ENCODE measurements around the gene NPAS3.

The NPAS3 gene

GRCh38 chr14:33490555-33490954, 551.9 kb downstream of the NPAS3 start:
- Histone ChIP-seq H3K27ac (no peak overlapping the region), H3K79me2 (ENCODE audit: insufficient read depth, low read depth) (no peaks in the 10 kb centered on the region), H2AFZ (ENCODE audit: low read depth) (no peak overlapping the region), H3K4me3 (IDR thresholded peaks at IDR 0.05; ENCODE audit: insufficient read depth, low read depth, low read length) (no peak overlapping the region), H3K4me1 (ENCODE audit: low read depth, poor library complexity, severe bottlenecking) (no peaks in the 10 kb centered on the region), H3K36me3 (ENCODE audit: insufficient read depth) (no peaks in the 10 kb centered on the region), H3K4me2 (no peak overlapping the region), H3K9ac (no peak overlapping the region), H4K20me1 (ENCODE audit: insufficient read depth) (no peaks in the 10 kb centered on the region), H3K27me3 (ENCODE audit: insufficient read depth, low read depth) (no peaks in the 10 kb centered on the region)
- TF ChIP-seq CTCF (conservative IDR thresholded peaks at IDR 0.05; ENCODE audit: low read depth, low read length): no peak

GRCh38 chr14:33491112-33491511, 552.4 kb downstream of the NPAS3 start:
- H3K4me3 ChIP-seq (IDR thresholded peaks at IDR 0.05; ENCODE audit: insufficient read depth, low read depth, low read length): no peak overlapping the region
- no peak for TF ChIP-seq CTCF (conservative IDR thresholded peaks at IDR 0.05; ENCODE audit: low read depth, low read length)
- no peaks in the 10 kb centered on the region for H3K36me3 ChIP-seq (ENCODE audit: insufficient read depth)
- no peak overlapping the region for H3K9ac ChIP-seq
- no peak overlapping the region for H3K27ac ChIP-seq
- no peaks in the 10 kb centered on the region for H3K27me3 ChIP-seq (ENCODE audit: insufficient read depth, low read depth)
- H3K79me2 ChIP-seq (ENCODE audit: insufficient read depth, low read depth): no peaks in the 10 kb centered on the region
- no peaks in the 10 kb centered on the region for H3K4me1 ChIP-seq (ENCODE audit: low read depth, poor library complexity, severe bottlenecking)
- no peak overlapping the region for H3K4me2 ChIP-seq
- H4K20me1 ChIP-seq (ENCODE audit: insufficient read depth): no peaks in the 10 kb centered on the region
- no peak overlapping the region for H2AFZ ChIP-seq (ENCODE audit: low read depth)

- H3K36me3 ChIP-seq (ENCODE audit: insufficient read depth): no peaks in the 10 kb centered on the region
- no peaks in the 10 kb centered on the region for H4K20me1 ChIP-seq (ENCODE audit: insufficient read depth)
- no peaks in the 10 kb centered on the region for H3K79me2 ChIP-seq (ENCODE audit: insufficient read depth, low read depth)
- H3K4me3 ChIP-seq (IDR thresholded peaks at IDR 0.05; ENCODE audit: insufficient read depth, low read depth, low read length): no peak overlapping the region
- H3K9ac ChIP-seq: no peak overlapping the region
- no peaks in the 10 kb centered on the region for H3K27me3 ChIP-seq (ENCODE audit: insufficient read depth, low read depth)
- no peaks in the 10 kb centered on the region for H3K4me1 ChIP-seq (ENCODE audit: low read depth, poor library complexity, severe bottlenecking)
- no peak overlapping the region for H3K4me2 ChIP-seq
- no peak overlapping the region for H3K27ac ChIP-seq
- TF ChIP-seq CTCF (conservative IDR thresholded peaks at IDR 0.05; ENCODE audit: low read depth, low read length): no peak
- H2AFZ ChIP-seq (ENCODE audit: low read depth): no peak overlapping the region
Measured at GRCh38 chr14:33492491-33492890, 553.8 kb downstream of the NPAS3 start.

GRCh38 chr14:33493266-33493665, 554.6 kb downstream of the NPAS3 start:
- no peaks in the 10 kb centered on the region for H3K27me3 ChIP-seq (ENCODE audit: insufficient read depth, low read depth)
- H3K9ac ChIP-seq: no peak overlapping the region
- no peak overlapping the region for H3K4me3 ChIP-seq (IDR thresholded peaks at IDR 0.05; ENCODE audit: insufficient read depth, low read depth, low read length)
- H2AFZ ChIP-seq (ENCODE audit: low read depth): no peak overlapping the region
- no peaks in the 10 kb centered on the region for H3K36me3 ChIP-seq (ENCODE audit: insufficient read depth)
- no peaks in the 10 kb centered on the region for H3K4me1 ChIP-seq (ENCODE audit: low read depth, poor library complexity, severe bottlenecking)
- H3K79me2 ChIP-seq (ENCODE audit: insufficient read depth, low read depth): no peaks in the 10 kb centered on the region
- H3K4me2 ChIP-seq: no peak overlapping the region
- H4K20me1 ChIP-seq (ENCODE audit: insufficient read depth): no peaks in the 10 kb centered on the region
- TF ChIP-seq CTCF (conservative IDR thresholded peaks at IDR 0.05; ENCODE audit: low read depth, low read length): no peak
- H3K27ac ChIP-seq: no peak overlapping the region

GRCh38 chr14:33493990-33494389, 555.3 kb downstream of the NPAS3 start:
- Histone ChIP-seq H3K79me2 (ENCODE audit: insufficient read depth, low read depth) (no peaks in the 10 kb centered on the region), H3K4me2 (no peak overlapping the region), H3K4me1 (ENCODE audit: low read depth, poor library complexity, severe bottlenecking) (no peaks in the 10 kb centered on the region), H3K27ac (no peak overlapping the region), H3K9ac (no peak overlapping the region), H3K36me3 (ENCODE audit: insufficient read depth) (no peaks in the 10 kb centered on the region), H3K4me3 (IDR thresholded peaks at IDR 0.05; ENCODE audit: insufficient read depth, low read depth, low read length) (no peak overlapping the region), H3K27me3 (ENCODE audit: insufficient read depth, low read depth) (no peaks in the 10 kb centered on the region), H4K20me1 (ENCODE audit: insufficient read depth) (no peaks in the 10 kb centered on the region), H2AFZ (ENCODE audit: low read depth) (no peak overlapping the region)
- TF ChIP-seq CTCF (conservative IDR thresholded peaks at IDR 0.05; ENCODE audit: low read depth, low read length): no peak
